CD4-positive, alpha-beta T cell treated with Interleukin-4 for 1 hour (primary cell): Measurements from ENCODE around the gene HEMK1.

Source experiments
- DNase-seq, 2 donors: peaks; one replicate each; pipeline ENCODE4 v3.0.0-alpha.2; 2020 to 2022

Gene HEMK1

DNA sequence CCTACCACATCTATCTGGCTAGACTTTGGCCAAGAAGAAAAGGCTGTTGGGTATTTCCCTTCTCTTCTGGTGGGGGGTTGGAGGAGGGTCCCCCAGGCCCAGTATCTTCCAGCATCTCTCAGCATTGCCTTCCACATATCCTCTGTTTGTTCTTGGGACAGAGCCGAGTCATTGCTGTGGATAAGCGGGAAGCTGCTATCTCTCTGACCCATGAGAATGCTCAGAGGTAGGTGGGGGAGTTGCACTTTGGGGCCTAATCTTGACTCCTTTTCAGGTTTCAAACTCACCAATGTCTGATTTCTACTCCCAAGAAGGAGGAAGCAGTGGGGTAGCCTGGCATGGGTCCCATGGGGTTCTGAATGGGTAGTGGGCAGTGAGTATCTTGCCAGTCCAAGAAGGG, 8.0 kb downstream of the HEMK1 start:
- DNase-seq: no peak

DNA sequence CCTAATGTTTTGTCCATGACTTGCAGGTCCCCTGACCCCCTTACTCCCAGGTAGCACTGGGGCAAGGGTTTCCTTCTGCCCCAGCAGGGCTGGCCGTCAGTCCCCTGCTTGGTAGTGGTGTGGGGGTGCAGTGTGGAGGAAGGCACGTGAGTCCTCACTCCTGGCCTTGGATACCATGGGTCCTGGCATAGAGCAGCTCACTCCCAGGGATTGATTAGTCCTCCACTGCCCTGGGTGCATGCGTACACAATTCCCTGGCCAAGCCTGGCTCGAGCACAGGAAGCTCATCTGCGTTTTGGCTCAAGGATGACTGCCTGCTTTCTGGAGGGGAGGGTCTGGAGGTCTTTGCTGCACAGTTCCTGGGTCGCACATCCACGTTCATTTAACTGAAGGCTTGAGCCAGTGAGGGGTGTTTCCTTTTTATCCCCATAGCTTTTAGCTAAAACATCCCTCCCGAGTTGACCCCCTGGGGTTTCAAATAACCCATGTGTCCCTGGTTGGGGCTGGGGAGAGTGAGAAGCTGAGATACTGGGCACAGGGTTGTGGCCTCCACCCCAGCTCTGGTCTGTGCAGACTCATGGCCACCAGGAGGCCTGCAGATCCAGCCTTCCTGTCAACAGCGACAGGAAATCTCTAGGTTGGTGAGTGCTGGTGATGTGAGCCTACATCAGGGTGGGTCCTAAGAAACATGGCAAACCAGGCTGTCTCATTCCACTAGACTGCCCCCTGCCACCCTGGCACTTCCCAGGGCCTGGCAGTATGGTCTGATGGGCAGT, 11.5 kb downstream of the HEMK1 start:
- peak in 1 of 2 donors; percentile 34 for DNase-seq

DNA sequence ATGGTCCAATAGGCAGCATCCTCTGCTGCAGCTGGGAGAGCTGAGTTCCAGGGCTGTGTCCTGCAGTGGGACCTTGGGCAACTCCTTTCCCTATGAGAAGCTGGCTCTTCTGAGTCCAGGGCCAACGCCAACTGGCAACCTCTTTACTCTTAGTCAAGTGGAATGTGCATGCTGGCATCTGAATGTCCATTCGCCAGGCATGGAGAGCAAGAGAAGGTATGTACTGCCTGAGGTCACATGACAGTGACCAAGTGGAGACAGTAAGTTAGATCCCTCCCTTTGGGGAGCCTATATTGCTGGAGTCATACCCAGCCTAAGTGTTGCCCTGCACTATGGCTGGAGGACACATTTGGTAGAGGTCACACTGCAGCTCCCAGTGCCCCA, 12.1 kb downstream of the HEMK1 start:
- no peak for DNase-seq

- no peak for DNase-seq
Observed at GRCh38 chr3:50582083-50582482, 12.8 kb downstream of the HEMK1 start.

DNA sequence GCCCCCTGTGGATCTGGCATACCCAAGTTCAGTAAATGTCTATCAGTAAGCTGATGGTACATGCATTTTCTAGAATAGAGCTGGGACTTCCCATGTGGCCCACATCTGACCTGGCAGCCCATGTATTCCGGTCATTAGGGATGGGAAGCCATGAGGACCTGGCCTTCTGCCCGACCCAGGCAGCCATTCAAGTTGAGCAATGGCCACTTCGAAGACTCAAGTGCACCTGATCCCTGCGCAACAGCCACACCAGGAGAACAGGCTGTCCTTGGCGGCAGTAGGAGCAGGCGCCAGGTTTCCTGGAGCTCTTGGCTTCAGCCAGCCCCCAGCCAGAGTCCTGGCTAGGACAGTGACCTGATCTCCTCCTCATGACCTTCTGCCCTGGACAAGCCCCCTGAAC, 14.6 kb downstream of the HEMK1 start:
- no peak for DNase-seq

DNA sequence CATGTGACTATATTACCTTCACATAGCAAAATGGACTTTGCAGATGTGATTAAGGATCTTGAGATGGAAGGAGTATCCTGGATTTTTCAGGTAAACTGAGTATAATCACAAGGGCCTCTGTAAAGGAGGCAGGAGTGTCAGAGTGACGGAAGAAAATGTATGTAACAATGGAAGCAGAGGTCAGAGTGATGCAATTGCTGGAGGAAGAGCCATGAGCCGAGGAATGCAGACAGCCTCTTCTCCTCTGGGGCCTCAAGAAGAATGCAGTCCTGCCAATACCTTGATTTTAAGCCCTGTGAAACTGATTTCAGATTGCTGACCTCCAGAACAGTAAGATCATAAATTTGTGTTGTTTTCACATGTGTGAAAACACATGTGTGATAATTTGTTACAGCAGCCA, 15.1 kb downstream of the HEMK1 start:
- DNase-seq: no peak

- DNase-seq: no peak
Observed at GRCh38 chr3:50585919-50586762, 16.8 kb downstream of the HEMK1 start.

DNA sequence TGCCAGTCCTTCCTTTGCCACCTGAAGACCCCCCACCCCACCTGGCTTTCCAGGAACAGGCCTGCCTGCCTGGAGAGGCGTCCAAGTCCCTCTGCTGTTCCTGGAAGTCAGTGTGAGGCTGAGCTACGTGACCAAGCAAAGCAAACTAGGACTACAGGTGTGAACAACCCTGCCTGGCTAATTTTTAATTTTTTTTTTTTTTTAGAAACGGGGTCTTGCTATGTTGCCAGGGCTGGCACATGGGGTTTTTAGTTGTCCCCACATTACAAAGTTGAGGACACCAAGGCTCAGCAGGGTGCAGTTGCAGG, 17.4 kb downstream of the HEMK1 start:
- no peak for DNase-seq

DNA sequence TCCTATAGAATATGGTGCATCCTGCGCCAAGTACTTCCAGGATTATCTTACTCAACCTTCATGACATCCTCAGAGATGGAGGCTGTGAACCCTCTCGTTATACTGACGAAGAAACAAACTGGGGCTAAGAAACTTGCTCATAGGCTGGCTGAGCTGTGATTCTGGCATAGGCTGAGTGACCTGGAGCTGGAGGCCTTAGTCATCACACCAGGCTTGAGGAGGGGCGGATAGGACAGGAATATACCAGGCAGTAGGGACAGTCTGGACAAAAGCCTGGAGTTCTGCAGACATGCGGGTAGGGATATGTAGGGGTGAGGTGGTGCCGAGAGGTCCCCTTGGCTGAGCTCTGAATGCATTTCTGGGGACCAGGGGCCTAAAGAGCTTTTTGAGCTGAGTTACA, 18.1 kb downstream of the HEMK1 start:
- DNase-seq: no peak

GRCh38 chr3:50587806-50588758, 18.8 kb downstream of the HEMK1 start:
- peak; percentile 77 to 78 for DNase-seq

GRCh38 chr3:50588759-50589433, 19.6 kb downstream of the HEMK1 start:
- DNase-seq: no peak

DNA sequence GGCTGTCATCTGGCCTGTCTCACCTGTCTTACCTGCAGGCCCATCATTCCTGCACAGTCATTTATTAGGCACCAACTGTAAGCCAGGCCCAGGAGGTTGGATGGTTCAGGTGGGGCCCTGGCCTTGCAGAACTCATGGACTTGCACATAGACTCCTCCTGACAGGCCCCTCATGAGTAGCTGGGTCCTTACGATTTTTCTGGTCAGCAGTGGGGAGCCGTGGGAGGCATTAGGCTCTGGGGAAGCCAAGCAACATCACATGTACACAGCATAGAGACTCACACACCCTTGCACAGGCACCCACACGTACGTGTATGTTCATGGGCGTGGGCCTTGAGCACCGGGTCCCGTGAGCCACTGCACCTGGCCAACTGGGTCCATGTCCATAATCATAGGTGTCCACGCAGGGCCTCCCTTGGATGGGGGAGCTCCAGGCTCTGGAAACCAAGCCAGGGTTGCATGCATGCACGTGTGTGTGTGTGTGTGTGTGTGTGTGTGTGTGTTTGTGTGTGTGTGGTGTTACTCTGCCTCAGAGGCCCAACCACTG, 21.9 kb downstream of the HEMK1 start:
- peak in 1 of 2 donors; percentile 31 for DNase-seq

DNA sequence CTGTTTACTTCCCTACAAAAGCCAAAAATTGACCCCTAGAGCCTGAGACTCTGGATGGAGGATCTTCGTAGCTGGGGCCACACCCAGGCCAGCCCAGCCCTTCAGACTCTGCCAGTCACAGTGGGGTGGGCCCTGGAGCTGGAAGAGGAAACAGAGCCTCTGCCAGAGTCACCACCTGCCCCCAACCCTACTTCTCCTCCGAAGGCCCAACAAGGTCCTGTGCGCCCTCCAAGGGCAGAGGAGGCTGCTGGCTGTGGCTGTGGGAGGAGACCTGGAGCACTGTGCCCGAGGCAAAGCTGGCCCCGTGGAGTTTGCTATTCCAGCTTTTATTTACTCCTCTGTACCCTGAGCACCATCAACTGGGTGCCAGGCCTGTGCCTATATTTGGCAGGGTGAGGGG, 23.2 kb downstream of the HEMK1 start:
- DNase-seq: peak in 1 of 2 donors; percentile 59

DNA sequence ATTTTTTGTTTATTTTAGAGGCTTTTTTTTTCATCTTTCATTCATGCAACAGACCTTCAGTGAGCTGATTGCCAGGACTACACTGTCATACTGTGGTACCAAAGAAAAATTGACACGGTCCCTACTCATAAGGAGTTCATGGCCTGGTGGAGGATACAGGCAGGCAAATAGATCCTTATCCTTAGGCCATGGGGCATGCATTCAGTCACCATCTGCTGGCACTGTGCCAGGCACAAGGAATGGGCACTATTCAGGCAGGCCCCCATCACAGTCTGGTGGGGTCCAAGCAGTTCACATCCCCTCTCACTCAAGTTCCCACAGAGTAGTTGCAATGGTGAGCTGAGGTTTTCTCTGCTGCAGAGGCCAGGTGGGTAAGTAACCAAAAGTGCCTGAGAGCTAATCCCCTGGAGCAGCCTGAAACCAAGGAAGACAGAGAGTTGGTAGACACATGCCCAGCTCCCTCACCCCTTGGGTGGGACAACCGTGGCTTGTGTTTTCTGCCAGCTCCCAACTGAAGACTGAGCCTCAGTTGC, 25.0 kb downstream of the HEMK1 start:
- no peak for DNase-seq

- no peak for DNase-seq
Observed at GRCh38 chr3:50599115-50599715, 29.9 kb downstream of the HEMK1 start.

DNA sequence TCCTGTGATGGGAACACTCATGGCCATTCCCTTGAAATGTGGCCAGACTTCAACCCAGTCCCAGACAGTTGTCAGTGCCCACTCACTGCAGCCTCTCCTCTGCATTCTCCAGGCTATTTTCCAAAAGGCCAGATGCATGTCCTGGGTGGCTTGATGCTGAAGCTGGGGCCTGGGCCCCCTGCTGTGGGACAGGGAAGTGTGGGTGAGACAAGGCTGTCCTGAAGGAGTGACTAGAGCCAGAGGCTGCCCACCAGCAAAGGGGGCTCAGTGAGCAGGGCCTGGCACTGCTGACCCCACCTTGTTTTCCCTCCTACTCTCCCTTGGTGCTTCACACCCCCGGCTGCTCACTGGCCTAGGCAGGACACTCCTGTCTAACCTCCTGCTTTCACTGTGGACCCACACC, 30.4 kb downstream of the HEMK1 start:
- DNase-seq: no peak

GRCh38 chr3:50600141-50600753, 30.9 kb downstream of the HEMK1 start:
- DNase-seq: no peak

DNA sequence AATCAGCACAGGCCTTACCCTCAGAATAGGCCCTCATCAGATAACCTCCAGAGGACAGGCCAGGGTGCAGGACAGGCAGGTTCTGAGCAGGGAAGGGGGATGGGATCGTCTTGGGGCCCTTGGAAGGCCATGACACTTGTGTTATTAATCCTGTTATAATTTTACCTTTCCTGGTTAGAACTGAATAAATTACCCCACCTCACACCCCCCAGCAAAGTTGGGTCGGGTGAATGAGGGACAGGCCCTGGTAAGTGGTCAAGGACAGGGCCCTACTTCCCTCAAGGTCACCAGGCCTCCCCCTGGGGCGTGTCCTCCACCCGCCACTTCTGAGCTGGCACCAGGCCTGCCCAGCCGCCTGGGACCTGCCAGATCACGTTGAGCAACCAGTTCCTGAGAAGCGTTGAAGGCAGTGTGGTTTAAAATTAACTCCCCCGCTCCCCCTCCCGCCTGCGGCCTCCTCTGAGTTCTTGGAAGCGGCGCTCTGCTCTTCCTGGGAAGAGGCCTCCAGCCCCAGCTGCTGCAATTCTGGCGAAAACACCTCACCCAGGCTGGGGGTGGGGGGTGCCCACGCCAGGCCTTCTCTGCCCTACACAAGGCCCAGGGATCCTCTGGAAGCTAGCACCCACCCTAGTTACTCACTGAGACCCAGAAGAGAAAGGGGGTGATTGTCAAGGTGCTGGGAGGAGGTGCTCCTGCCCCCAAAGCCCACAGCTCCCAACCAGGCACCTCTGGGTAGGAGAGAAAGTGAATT, 31.7 kb downstream of the HEMK1 start:
- DNase-seq: peak; percentile 97

GRCh38 chr3:50602595-50603191, 33.4 kb downstream of the HEMK1 start:
- DNase-seq: no peak
